SK-N-SH (cell line): Measurements from ENCODE around the gene DGKI. TPM values are rescaled to one million over a fixed set of nuclear protein-coding genes. Genes with fewer than 3 reads are reported as not detected.
A peak's percentile ranks its signal among the peaks of the same experiment; 100 is the strongest.

Source experiments
- CTCF ChIA-PET: fragments of 300-600, 350-600 bp; formaldehyde crosslinking; extraction: SDS; loops from one replicate; lab custom pipeline; 2021; lab: Yijun Ruan, JAX
- POLR2A ChIA-PET: fragments of 350-600 bp; sonication (Branson Sonifier 250); formaldehyde crosslinking; extraction: SDS; loops from one replicate; lab custom pipeline; 2020; ENCODE audit warnings: antibody characterized with exemption, inconsistent platforms; lab: Yijun Ruan, JAX
- DNase-seq: peaks from one replicate; pipeline ENCODE4 v3.0.0; 2012
- H2AFZ ChIP-seq: fragments of 200-600 bp; sonication (generic); 2 replicates; pipeline ENCODE4 v1.8.1; 2016; ENCODE audit warnings: antibody characterized with exemption, mild to moderate bottlenecking, low read depth
- H3F3A ChIP-seq: fragments of 200-600 bp; sonication (generic); replicated peaks from 2 replicates; pipeline ENCODE3; 2016; ENCODE audit warnings: antibody characterized with exemption, mild to moderate bottlenecking; ENCODE audit not compliant: insufficient read depth
- H3K27ac ChIP-seq, 2 experiments: fragments of 200-500 bp in 1 of 2; fragments of 200-600 bp in 1 of 2; sonication (Bioruptor generic) in 1 of 2; sonication (generic), shearing (Covaris generic) in 1 of 2; 2 replicates each; pipeline versions ENCODE4 v1.5.1 to v1.6.1; 2014 to 2016; ENCODE audit warnings: low read depth in 2 of 2, inconsistent platforms in 1 of 2, low read length in 1 of 2, mild to moderate bottlenecking in 1 of 2, mixed read lengths in 1 of 2
- H3K27me3 ChIP-seq: fragments of 200-600 bp; sonication (generic), shearing (Covaris generic); 2 replicates; pipeline ENCODE4 v1.6.1; 2016; ENCODE audit warnings: mixed run types; ENCODE audit not compliant: insufficient read depth
- H3K36me3 ChIP-seq, 2 experiments: fragments of 200-500 bp in 1 of 2; fragments of 200-600 bp in 1 of 2; sonication (Bioruptor generic) in 1 of 2; sonication (generic) in 1 of 2; replicated peaks in 1 of 2; 2 replicates each; pipeline versions ENCODE3 to v1.5.1; 2014 to 2016; ENCODE audit warnings: low read length in 1 of 2, mild to moderate bottlenecking in 1 of 2; ENCODE audit not compliant: insufficient read depth in 2 of 2, control insufficient read depth in 1 of 2
- H3K4me1 ChIP-seq, 2 experiments: fragments of 200-500 bp in 1 of 2; fragments of 200-600 bp in 1 of 2; sonication (Bioruptor generic) in 1 of 2; sonication (generic), shearing (Covaris generic) in 1 of 2; 2 replicates each; pipeline versions ENCODE4 v1.5.1 to v1.6.1; 2014 to 2016; ENCODE audit warnings: low read depth in 1 of 2, low read length in 1 of 2, mixed run types in 1 of 2; ENCODE audit not compliant: insufficient read depth in 2 of 2, control insufficient read depth in 1 of 2
- H3K4me2 ChIP-seq: fragments of 200-600 bp; sonication (generic), shearing (Covaris generic); 2 replicates; pipeline ENCODE4 v1.6.1; 2017; ENCODE audit warnings: mixed run types
- H3K4me3 ChIP-seq, 2 experiments: fragments of 200-500 bp in 1 of 2; fragments of 200-600 bp in 1 of 2; sonication (Bioruptor generic) in 1 of 2; sonication (generic), shearing (Covaris generic) in 1 of 2; 2 replicates each; pipeline versions ENCODE4 v1.5.1 to v1.8.1; 2014 to 2016; ENCODE audit warnings: low read depth in 2 of 2, inconsistent platforms in 1 of 2, low read length in 1 of 2, mild to moderate bottlenecking in 1 of 2, mixed read lengths in 1 of 2, moderate library complexity in 1 of 2
- H3K79me2 ChIP-seq: fragments of 200-600 bp; sonication (generic); 2 replicates; pipeline ENCODE4 v1.8.1; 2017; ENCODE audit warnings: mild to moderate bottlenecking; ENCODE audit not compliant: insufficient read depth
- H3K9ac ChIP-seq: fragments of 200-600 bp; sonication (generic); 2 replicates; pipeline ENCODE4 v1.6.1; 2017; ENCODE audit warnings: mixed run types
- H3K9me2 ChIP-seq: fragments of 200-600 bp; sonication (generic); 2 replicates; pipeline ENCODE4 v1.6.1; 2017; ENCODE audit warnings: mixed run types
- H3K9me3 ChIP-seq: fragments of 200-600 bp; sonication (generic); 2 replicates; pipeline ENCODE4 v1.6.1; 2017; ENCODE audit warnings: mixed run types, mild to moderate bottlenecking, moderate library complexity
- H4K20me1 ChIP-seq: fragments of 200-600 bp; sonication (generic); 2 replicates; pipeline ENCODE4 v1.6.1; 2017; ENCODE audit warnings: mild to moderate bottlenecking, mixed run types; ENCODE audit not compliant: insufficient read depth
- CTCF ChIP-seq: fragments of 200-600 bp; sonication (generic); IDR thresholded peaks from 2 replicates; pipeline ENCODE4 v1.6.1; 2017; ENCODE audit warnings: antibody characterized with exemption, mild to moderate bottlenecking, moderate library complexity
- ELF1 ChIP-seq: IDR thresholded peaks from 2 replicates; pipeline ENCODE4 v1.4.0; 2012
- EP300 ChIP-seq, 2 experiments: IDR thresholded peaks; 2 replicates each; pipeline versions ENCODE4 v1.4.0 to v1.6.1; 2012; ENCODE audit warnings: borderline replicate concordance in 1 of 2, low read depth in 1 of 2, low read length in 1 of 2
- EZH2phosphoT487 ChIP-seq: fragments of 200-600 bp; sonication (generic); IDR thresholded peaks from 2 replicates; pipeline ENCODE4 v1.6.1; 2017; ENCODE audit warnings: low read depth, mixed run types, mild to moderate bottlenecking, antibody characterized with exemption, moderate library complexity, borderline replicate concordance
- FOXJ3 ChIP-seq: sonication (generic); formaldehyde crosslinking; IDR thresholded peaks from 2 replicates; pipeline ENCODE4 v1.5.1; 2020; ENCODE audit warnings: mild to moderate bottlenecking, missing genetic modification reagents
- GATA2 ChIP-seq: sonication (generic); formaldehyde crosslinking; IDR thresholded peaks from 2 replicates; pipeline ENCODE4 v1.5.0; 2020; ENCODE audit warnings: mild to moderate bottlenecking, missing genetic modification reagents
- JUND ChIP-seq: IDR thresholded peaks from 2 replicates; pipeline ENCODE4 v1.4.0; 2012
- MEF2A ChIP-seq: IDR thresholded peaks from 2 replicates; pipeline ENCODE4 v1.4.0; 2012; ENCODE audit warnings: low read depth, borderline replicate concordance
- NRF1 ChIP-seq: IDR thresholded peaks from 2 replicates; pipeline ENCODE4 v1.6.1; 2012; ENCODE audit warnings: low read depth, mild to moderate bottlenecking, low read length
- RAD21 ChIP-seq: IDR thresholded peaks from 2 replicates; pipeline ENCODE4 v1.6.1; 2012; ENCODE audit warnings: mild to moderate bottlenecking, low read length
- RCOR1 ChIP-seq: fragments of 150-350 bp; IDR thresholded peaks from 2 replicates; pipeline ENCODE4 v1.6.1; 2017; ENCODE audit warnings: antibody characterized with exemption, low read length
- REST ChIP-seq: IDR thresholded peaks from 2 replicates; pipeline ENCODE4 v1.6.1; 2012; ENCODE audit warnings: mild to moderate bottlenecking, low read depth, low read length, moderate library complexity
- SMC3 ChIP-seq: IDR thresholded peaks from 2 replicates; pipeline ENCODE4 v1.6.1; 2012; ENCODE audit warnings: low read depth, low read length, improper control_type of control experiment
- TAF1 ChIP-seq: IDR thresholded peaks from 2 replicates; pipeline ENCODE4 v1.6.1; 2012; ENCODE audit warnings: low read depth, mild to moderate bottlenecking, low read length, moderate library complexity, borderline replicate concordance
- TCF12 ChIP-seq: IDR thresholded peaks from 2 replicates; pipeline ENCODE4 v1.4.0; 2012
- USF1 ChIP-seq: IDR thresholded peaks from 2 replicates; pipeline ENCODE4 v1.4.0; 2012; ENCODE audit warnings: low read depth, borderline replicate concordance
- YY1 ChIP-seq: IDR thresholded peaks from 2 replicates; pipeline ENCODE4 v1.4.0; 2012; ENCODE audit warnings: low read depth, mild to moderate bottlenecking
- ZBTB33 ChIP-seq: IDR thresholded peaks from 2 replicates; pipeline ENCODE4 v1.4.0; 2012; ENCODE audit warnings: low read depth, borderline replicate concordance
- WGBS: methylation state at CpG from one replicate; pipeline ENCODE4 v1.1.6; 2017; ENCODE audit warnings: low lambda C conversion rate; 5-methylcytosine and 5-hydroxymethylcytosine counted together
- polyA plus RNA-seq, 3 experiments: library from polyadenylated mRNA; depleted of rRNA; stranded (reverse); fragments of >200 nt; gene quantifications; 2 replicates each; pipeline ENCODE4 v1.2.3, GENCODE V29; 2012

Gene DGKI
- polyA plus RNA-seq, 1 of the 3 experiments (the other 2 are of a cell fraction), result 1.3 TPM

GRCh38 chr7:137671920-137672319 lies 174.9 kb downstream of the DGKI start:
- Histone ChIP-seq H3K4me1 (peaks cover 30% of the 10 kb centered on the region in 2 experiments; a peak in 3 of 4 replicates), H3K27ac (peak overlapping the region in 1 of 2 experiments; percentile 82; a peak in 2 of 4 replicates), H3K4me2 (no peak overlapping the region)

GRCh38 chr7:137670222-137671064 lies 176.3 kb downstream of the DGKI start:
- H3F3A ChIP-seq, result peaks cover 29% of the 10 kb centered on the region
- DNase-seq, result peak; percentile 44
- H3K9me2 ChIP-seq, result no peaks in the 10 kb centered on the region
- no peaks in the 10 kb centered on the region for H3K27me3 ChIP-seq
- ChIA-PET CTCF (interaction anchor here (0.9 to 9.2 kb wide), 7 partner anchors 9 to 229 kb away, joined by 3 to 97 read pairs (median 3); no protein-coding TSS in a partner anchor), POLR2A (interaction anchor here (0.5 kb wide), 1 partner anchor 177 kb away, joined by 3 read pairs; no protein-coding TSS in a partner anchor)
- no peak overlapping the region for H2AFZ ChIP-seq
- H3K9me3 ChIP-seq, result no peaks in the 10 kb centered on the region
- WGBS, result 57% methylated on average over 7 of the region's 7 CpGs
- peaks cover 30 to 35% of the 10 kb centered on the region in 2 experiments; a peak in 3 of 4 replicates for H3K4me1 ChIP-seq
- H3K4me2 ChIP-seq, result peak overlapping the region; percentile 4; the same call in 1 of the 2 replicates
- peak overlapping the region; percentile 56 for H3K9ac ChIP-seq
- no peaks in the 10 kb centered on the region; the same call in 1 of the 2 replicates for H3K79me2 ChIP-seq
- no peak overlapping the region for H3K4me3 ChIP-seq
- H4K20me1 ChIP-seq, result no peaks in the 10 kb centered on the region
- H3K36me3 ChIP-seq, result no peaks in the 10 kb centered on the region
- H3K27ac ChIP-seq, result peak overlapping the region; percentile 73 to 82
- no peak for TF ChIP-seq RCOR1
- no peak for TF ChIP-seq EZH2phosphoT487
- TF ChIP-seq TAF1, result no peak
- peak; percentile 25; the same call in 1 of the 2 replicates for TF ChIP-seq JUND
- TF ChIP-seq TCF12, result peak; percentile 75
- TF ChIP-seq EP300 (IDR thresholded peaks at IDR 0.05; ENCODE audit: borderline replicate concordance in 1 of 2, low read depth in 1 of 2, low read length in 1 of 2), result peak in 1 of 2 experiments; percentile 73; a peak in 1 of 4 replicates
- TF ChIP-seq YY1, result no peak
- no peak for TF ChIP-seq NRF1
- TF ChIP-seq CTCF, result no peak
- TF ChIP-seq FOXJ3 (CRISPR knock-in tag), result no peak; the same call in 1 of the 2 replicates
- no peak for TF ChIP-seq REST
- 0 out of 2 replicates have a peak, but pooled peaks have one; percentile 11 for TF ChIP-seq USF1
- no peak for TF ChIP-seq ELF1
- TF ChIP-seq ZBTB33, result no peak

More at GRCh38 chr7:137671920-137672319, 174.9 kb downstream of the DGKI start:
- Histone ChIP-seq H3K79me2 (no peaks in the 10 kb centered on the region; the same call in 1 of the 2 replicates), H3F3A (peaks cover 25% of the 10 kb centered on the region), H3K9ac (no peak overlapping the region), H3K9me2 (no peaks in the 10 kb centered on the region), H4K20me1 (no peaks in the 10 kb centered on the region), H2AFZ (no peak overlapping the region), H3K36me3 (no peaks in the 10 kb centered on the region), H3K9me3 (no peaks in the 10 kb centered on the region), H3K4me3 (no peak overlapping the region), H3K27me3 (no peaks in the 10 kb centered on the region)
- 93% methylated on average over 5 of the region's 5 CpGs for WGBS
- ChIA-PET CTCF (interaction anchor here (1.0 to 9.2 kb wide), 3 partner anchors 9 to 222 kb away, joined by 3 to 97 read pairs (median 4); no protein-coding TSS in a partner anchor), POLR2A (no interaction called here)
- no peak for TF ChIP-seq MEF2A
- TF ChIP-seq JUND, result no peak
- TF ChIP-seq GATA2, result no peak
- TF ChIP-seq EZH2phosphoT487, result no peak
- TF ChIP-seq RAD21, result no peak
- TF ChIP-seq SMC3, result no peak
- TF ChIP-seq YY1, result no peak
- no peak for DNase-seq
